ENCODE data around the gene SLC44A1. TPM values are rescaled to one million over a fixed set of nuclear protein-coding genes. Genes with fewer than 3 reads are reported as not detected.

Gene SLC44A1
- polyA plus RNA-seq, 1 of the 3 experiments (the other 2 are of a cell fraction), result 4.5 TPM

DNA sequence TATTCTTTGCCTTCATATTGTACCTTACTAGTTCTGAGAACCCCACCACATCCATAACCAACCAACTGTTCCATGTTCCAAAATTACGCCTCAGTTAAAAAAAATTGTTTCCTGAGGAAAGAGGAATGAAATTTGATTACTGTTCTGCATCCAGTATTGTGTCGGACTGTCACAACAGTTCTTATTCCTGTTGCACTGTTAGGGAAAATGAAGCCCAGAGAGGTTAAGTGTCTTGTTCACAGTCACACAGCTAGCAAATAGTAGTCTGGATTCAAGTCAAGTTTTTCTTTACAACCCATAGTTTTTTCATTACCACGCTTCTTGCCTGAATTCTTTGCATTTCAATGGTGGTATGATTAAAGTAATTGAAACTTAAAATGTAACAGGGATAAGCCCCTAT is 207.7 kb downstream of the SLC44A1 start (continued):
- TF ChIP-seq, protein P1, sequence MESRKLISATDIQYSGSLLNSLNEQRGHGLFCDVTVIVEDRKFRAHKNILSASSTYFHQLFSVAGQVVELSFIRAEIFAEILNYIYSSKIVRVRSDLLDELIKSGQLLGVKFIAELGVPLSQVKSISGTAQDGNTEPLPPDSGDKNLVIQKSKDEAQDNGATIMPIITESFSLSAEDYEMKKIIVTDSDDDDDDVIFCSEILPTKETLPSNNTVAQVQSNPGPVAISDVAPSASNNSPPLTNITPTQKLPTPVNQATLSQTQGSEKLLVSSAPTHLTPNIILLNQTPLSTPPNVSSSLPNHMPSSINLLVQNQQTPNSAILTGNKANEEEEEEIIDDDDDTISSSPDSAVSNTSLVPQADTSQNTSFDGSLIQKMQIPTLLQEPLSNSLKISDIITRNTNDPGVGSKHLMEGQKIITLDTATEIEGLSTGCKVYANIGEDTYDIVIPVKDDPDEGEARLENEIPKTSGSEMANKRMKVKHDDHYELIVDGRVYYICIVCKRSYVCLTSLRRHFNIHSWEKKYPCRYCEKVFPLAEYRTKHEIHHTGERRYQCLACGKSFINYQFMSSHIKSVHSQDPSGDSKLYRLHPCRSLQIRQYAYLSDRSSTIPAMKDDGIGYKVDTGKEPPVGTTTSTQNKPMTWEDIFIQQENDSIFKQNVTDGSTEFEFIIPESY (IDR thresholded peaks at IDR 0.05; ENCODE audit: borderline replicate concordance, low read depth), result no peak
- TF ChIP-seq FOXM1 (IDR thresholded peaks at IDR 0.05; ENCODE audit: low read depth) (no peak), TAF1 (IDR thresholded peaks at IDR 0.05; ENCODE audit: borderline replicate concordance, low read depth, low read length) (no peak)
- TF ChIP-seq, protein P2, sequence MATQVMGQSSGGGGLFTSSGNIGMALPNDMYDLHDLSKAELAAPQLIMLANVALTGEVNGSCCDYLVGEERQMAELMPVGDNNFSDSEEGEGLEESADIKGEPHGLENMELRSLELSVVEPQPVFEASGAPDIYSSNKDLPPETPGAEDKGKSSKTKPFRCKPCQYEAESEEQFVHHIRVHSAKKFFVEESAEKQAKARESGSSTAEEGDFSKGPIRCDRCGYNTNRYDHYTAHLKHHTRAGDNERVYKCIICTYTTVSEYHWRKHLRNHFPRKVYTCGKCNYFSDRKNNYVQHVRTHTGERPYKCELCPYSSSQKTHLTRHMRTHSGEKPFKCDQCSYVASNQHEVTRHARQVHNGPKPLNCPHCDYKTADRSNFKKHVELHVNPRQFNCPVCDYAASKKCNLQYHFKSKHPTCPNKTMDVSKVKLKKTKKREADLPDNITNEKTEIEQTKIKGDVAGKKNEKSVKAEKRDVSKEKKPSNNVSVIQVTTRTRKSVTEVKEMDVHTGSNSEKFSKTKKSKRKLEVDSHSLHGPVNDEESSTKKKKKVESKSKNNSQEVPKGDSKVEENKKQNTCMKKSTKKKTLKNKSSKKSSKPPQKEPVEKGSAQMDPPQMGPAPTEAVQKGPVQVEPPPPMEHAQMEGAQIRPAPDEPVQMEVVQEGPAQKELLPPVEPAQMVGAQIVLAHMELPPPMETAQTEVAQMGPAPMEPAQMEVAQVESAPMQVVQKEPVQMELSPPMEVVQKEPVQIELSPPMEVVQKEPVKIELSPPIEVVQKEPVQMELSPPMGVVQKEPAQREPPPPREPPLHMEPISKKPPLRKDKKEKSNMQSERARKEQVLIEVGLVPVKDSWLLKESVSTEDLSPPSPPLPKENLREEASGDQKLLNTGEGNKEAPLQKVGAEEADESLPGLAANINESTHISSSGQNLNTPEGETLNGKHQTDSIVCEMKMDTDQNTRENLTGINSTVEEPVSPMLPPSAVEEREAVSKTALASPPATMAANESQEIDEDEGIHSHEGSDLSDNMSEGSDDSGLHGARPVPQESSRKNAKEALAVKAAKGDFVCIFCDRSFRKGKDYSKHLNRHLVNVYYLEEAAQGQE (IDR thresholded peaks at IDR 0.05; ENCODE audit: low read depth, low read length), result no peak

DNA sequence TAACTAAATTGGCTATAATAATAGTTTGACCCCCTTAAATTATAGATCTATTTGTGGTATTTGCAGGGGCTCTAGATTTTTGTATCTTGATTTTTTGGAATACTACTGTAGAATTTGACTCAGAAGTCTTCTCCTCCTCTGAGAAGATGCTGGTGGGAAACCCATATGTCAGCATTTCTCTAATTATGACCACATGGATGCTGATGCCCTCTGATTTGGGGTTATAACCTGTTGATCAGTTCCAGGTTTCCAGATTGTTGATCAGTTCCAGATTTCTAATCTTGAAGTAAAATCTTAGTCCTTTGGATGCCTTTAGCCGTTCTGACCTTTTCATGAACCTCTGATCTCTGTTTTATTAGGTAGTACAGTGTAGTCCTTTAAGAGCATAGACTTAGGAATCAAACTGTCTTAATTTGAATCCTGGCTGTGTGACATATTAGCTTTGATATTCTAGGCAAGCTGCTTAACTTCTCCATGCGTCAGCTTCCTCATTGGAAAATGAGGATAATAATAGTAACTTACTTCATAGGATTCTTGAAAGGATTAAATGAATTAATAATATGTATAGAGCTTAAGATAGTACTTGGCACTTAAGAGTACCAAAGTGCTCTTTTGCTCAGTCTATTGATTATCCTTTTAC is 211.5 kb downstream of the SLC44A1 start:
- ChIA-PET POLR2A (no interaction called here), CTCF (interaction anchor here (0.9 kb wide), 1 partner anchor 31 kb away, joined by 3 read pairs; no protein-coding TSS in a partner anchor)
- H3K9me2 ChIP-seq, result no peaks in the 10 kb centered on the region
- H3K4me3 ChIP-seq (ENCODE audit: low read depth in 2 of 2, low read length in 1 of 2), result no peak overlapping the region
- TF ChIP-seq POLR2AphosphoS5 (IDR thresholded peaks at IDR 0.05; ENCODE audit: low read depth, low read length) (no peak), TCF12 (IDR thresholded peaks at IDR 0.05) (peak; percentile 63), FOXM1 (IDR thresholded peaks at IDR 0.05; ENCODE audit: low read depth) (no peak), RCOR1 (IDR thresholded peaks at IDR 0.05; ENCODE audit: low read length) (0 out of 2 replicates have a peak, but pooled peaks have one; percentile 32), MEF2A (IDR thresholded peaks at IDR 0.05; ENCODE audit: borderline replicate concordance, low read depth) (no peak)
- TF ChIP-seq, protein P3, sequence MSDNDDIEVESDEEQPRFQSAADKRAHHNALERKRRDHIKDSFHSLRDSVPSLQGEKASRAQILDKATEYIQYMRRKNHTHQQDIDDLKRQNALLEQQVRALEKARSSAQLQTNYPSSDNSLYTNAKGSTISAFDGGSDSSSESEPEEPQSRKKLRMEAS (IDR thresholded peaks at IDR 0.05; ENCODE audit: low read depth), result no peak
- H4K20me1 ChIP-seq (ENCODE audit: insufficient read depth), result peaks cover 57% of the 10 kb centered on the region
- peaks cover 100% of the 10 kb centered on the region for H3K79me2 ChIP-seq (ENCODE audit: insufficient read depth)
- peaks cover 3% of the 10 kb centered on the region for H3F3A ChIP-seq (replicated peaks; ENCODE audit: insufficient read depth)
- peaks cover 5 to 9% of the 10 kb centered on the region in 2 experiments; a peak in 3 of 4 replicates for H3K4me1 ChIP-seq (ENCODE audit: control insufficient read depth in 1 of 2, insufficient read depth in 2 of 2, low read depth in 1 of 2, low read length in 1 of 2)
- no peaks in the 10 kb centered on the region for H3K9me3 ChIP-seq
- WGBS (ENCODE audit: low lambda C conversion rate), result 56% methylated on average over 2 of the region's 2 CpGs
- no peak overlapping the region for H3K9ac ChIP-seq
- H2AFZ ChIP-seq (ENCODE audit: low read depth), result no peak overlapping the region
- no peak overlapping the region for H3K27ac ChIP-seq (ENCODE audit: low read depth in 2 of 2, low read length in 1 of 2)
- no peaks in the 10 kb centered on the region for H3K27me3 ChIP-seq (ENCODE audit: insufficient read depth)
- H3K36me3 ChIP-seq (replicated peaks in 1 of 2; ENCODE audit: control insufficient read depth in 1 of 2, insufficient read depth in 2 of 2, low read length in 1 of 2), result peaks cover 0 to 2% of the 10 kb centered on the region in 2 experiments
- no peak for DNase-seq
- H3K4me2 ChIP-seq, result no peak overlapping the region
